Left ventricle myocardium inferior (tissue), 1 donor: Measurements from ENCODE around the gene ST14. TPM values are rescaled to one million over a fixed set of nuclear protein-coding genes. Genes with fewer than 3 reads are reported as not detected.

Experiments used
- DNase-seq: peaks from one replicate; pipeline ENCODE4 v3.0.0-alpha.2; 2020
- H3K27ac ChIP-seq: fragments of 200-600 bp; replicated peaks from 2 replicates; pipeline ENCODE4 v1.8.0; 2021
- H3K27me3 ChIP-seq: fragments of 200-600 bp; 2 replicates; pipeline ENCODE4 v1.8.0; 2021; ENCODE audit warnings: low read depth
- H3K36me3 ChIP-seq: fragments of 200-600 bp; 2 replicates; pipeline ENCODE4 v1.8.0; 2021
- H3K4me1 ChIP-seq: fragments of 200-600 bp; 2 replicates; pipeline ENCODE4 v1.8.0; 2021
- H3K4me3 ChIP-seq: fragments of 200-600 bp; 2 replicates; pipeline ENCODE4 v1.8.0; 2021; ENCODE audit warnings: mild to moderate bottlenecking, moderate library complexity
- H3K9me3 ChIP-seq: fragments of 200-600 bp; replicated peaks from 2 replicates; pipeline ENCODE4 v1.8.0; 2021
- intact Hi-C: fragments of 100-400 bp; cut with micrococcal nuclease; formaldehyde crosslinking; loops from one replicate; pipeline ENCODE4 v1.11.0; 2022
- long read RNA-seq: library from polyadenylated mRNA; unstranded; transcript quantifications from one replicate; pipeline ENCODE4 v2.0.0, GENCODE V29; 2021
- total RNA-seq: library from RNA; stranded (reverse); fragmentation: NEBNext Ultra II Directional; extraction: Animal tissue kit (Norgen Biotek cat#: 25700); gene quantifications from one replicate; pipeline ENCODE4 v1.2.1, GENCODE V29; 2021
- TF ChIP-seq, protein P1 (sequence below): fragments of 200-600 bp; IDR thresholded peaks from 2 replicates; pipeline ENCODE4 v1.8.0; 2021; ENCODE audit warnings: antibody characterized with exemption, mild to moderate bottlenecking, borderline replicate concordance
- donor health status: DM: no; HTN: yes; CAD: no; lungs with severe emphysema.

The ST14 gene
- 1.0 TPM for total RNA-seq
- long read RNA-seq, partial matches to known transcripts = 1 of 2 reads
- long read RNA-seq, other reads (novel, unspliced or antisense) = 1 of 2 reads

DNA sequence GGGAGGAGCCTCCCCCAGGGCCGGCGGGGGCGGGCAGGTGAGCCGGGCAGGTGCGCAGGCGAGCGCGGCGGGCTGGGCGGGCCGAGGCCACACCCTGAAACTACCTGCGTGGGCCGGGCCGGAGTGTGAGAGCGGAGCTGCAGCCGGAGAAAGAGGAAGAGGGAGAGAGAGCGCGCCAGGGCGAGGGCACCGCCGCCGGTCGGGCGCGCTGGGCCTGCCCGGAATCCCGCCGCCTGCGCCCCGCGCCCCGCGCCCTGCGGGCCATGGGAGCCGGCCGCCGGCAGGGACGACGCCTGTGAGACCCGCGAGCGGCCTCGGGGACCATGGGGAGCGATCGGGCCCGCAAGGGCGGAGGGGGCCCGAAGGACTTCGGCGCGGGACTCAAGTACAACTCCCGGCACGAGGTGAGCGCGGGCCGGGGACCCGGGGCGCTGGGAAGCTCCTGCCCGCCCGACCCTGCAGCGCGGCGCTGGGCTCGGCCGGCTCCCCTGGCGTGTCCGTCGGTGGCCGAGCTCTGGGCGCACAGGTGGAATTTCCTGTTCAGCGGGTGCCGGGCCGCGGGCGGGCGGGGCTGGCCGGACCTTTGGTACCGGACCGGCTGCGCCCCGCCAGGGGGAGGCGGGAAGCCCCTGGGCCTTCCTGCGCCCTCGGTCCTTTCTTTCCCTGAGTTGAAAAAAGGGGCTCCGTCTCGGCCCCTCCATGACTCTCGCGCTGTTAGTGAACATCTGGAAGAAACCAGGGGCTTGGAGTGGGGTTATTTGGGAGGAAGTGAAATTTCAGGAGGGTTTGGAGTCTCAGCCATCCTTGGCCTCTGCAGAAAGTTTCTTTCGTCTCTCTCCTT, at the start of gene ST14:
Gene ST14, plus strand, starts transcription at position 126 of the 841 bp plus-strand sequence. Its CDS starts 198 bp downstream, at position 324.
- no peak for DNase-seq
- H3K4me3 ChIP-seq = peak within 1 kb of the TSS; percentile 57
- no peak within 1 kb of the TSS for H3K27ac ChIP-seq
- no peaks in the 10 kb centered on the region for H3K36me3 ChIP-seq
- H3K9me3 ChIP-seq = no peaks in the 10 kb centered on the region
- TF ChIP-seq, protein P1, sequence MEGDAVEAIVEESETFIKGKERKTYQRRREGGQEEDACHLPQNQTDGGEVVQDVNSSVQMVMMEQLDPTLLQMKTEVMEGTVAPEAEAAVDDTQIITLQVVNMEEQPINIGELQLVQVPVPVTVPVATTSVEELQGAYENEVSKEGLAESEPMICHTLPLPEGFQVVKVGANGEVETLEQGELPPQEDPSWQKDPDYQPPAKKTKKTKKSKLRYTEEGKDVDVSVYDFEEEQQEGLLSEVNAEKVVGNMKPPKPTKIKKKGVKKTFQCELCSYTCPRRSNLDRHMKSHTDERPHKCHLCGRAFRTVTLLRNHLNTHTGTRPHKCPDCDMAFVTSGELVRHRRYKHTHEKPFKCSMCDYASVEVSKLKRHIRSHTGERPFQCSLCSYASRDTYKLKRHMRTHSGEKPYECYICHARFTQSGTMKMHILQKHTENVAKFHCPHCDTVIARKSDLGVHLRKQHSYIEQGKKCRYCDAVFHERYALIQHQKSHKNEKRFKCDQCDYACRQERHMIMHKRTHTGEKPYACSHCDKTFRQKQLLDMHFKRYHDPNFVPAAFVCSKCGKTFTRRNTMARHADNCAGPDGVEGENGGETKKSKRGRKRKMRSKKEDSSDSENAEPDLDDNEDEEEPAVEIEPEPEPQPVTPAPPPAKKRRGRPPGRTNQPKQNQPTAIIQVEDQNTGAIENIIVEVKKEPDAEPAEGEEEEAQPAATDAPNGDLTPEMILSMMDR = no peak
- intact Hi-C loops = no loop called here
- peaks cover 35% of the 10 kb centered on the region for H3K4me1 ChIP-seq
- H3K27me3 ChIP-seq = peaks cover 62% of the 10 kb centered on the region

DNA sequence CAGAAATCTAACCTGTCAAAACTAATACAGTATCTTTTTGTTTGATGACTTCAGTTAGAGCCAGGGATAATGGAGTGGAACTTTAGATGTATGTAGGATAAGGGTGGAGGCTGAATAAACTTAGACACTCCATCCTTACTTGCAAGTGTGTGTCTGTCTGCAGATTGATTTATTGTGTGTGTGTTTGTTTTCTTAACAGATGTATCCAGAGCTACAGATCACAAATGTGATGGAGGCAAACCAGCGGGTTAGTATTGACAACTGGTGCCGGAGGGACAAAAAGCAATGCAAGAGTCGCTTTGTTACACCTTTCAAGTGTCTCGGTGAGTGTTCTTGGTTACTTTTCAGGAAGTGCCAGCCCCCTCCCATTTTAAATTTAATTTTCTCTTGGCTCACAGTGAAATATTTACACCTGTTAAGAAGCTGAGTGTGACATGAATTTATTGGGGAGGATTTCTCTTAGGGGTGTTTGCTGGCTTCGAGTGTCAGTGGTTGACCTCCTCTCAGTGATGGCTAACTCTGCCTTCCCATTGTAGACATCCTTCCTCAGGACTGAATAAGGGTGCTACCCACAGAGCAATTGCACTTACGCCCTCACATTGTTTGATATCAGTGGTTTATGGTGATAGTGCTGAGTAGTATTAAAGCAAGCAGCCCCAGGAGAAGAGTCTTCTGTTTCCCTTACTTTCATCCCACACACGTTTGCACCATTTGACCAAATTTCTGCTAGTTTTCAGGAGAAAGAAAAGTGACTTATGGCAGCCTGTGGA, 49.1 kb upstream of the ST14 start:
- no peak overlapping the region for H3K27ac ChIP-seq
- H3K27me3 ChIP-seq = no peaks in the 10 kb centered on the region
- peaks cover 28% of the 10 kb centered on the region for H3K36me3 ChIP-seq
- intact Hi-C loops = no loop called here
- no peaks in the 10 kb centered on the region for H3K9me3 ChIP-seq
- H3K4me1 ChIP-seq = peaks cover 19% of the 10 kb centered on the region
- H3K4me3 ChIP-seq = no peak overlapping the region
- TF ChIP-seq, protein P1 = no peak
- no peak for DNase-seq

DNA sequence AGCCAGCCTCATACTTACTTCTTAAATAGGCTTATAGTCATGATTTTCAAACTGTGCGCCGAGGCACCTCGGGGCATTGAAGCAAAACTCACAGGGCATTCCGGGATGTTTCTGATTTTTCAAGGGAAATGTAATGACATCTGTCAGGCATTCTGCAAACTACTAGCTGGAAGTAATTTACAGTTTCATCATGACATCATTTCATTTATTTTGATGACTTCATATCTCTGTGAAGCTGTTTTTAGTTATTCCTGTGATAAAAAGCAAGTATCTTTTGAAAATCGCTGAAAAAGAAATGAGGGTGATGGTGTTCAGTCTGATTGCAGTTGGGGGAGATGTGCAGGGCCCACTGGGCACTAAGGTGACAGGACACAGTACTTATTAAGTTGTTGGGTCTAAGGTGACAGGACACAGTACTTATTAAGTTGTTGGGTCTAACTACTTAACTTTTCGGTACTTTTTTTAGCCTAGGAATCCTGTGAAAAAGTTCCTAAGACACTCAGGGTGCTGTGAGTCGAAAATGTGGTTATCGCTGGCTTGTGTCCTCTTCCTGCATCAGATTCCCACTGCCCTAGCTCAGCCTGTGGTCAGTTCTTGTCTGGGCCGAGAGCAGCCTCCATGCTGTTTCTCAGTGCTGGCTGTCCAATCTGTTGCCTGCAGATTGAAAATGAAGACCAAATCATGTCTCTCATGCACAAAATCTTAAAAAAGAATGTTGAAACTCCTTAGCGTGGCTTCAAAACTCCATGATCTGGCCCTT, 47.3 kb upstream of the ST14 start:
- H3K4me1 ChIP-seq = peaks cover 19% of the 10 kb centered on the region
- DNase-seq = no peak
- H3K4me3 ChIP-seq = no peak overlapping the region
- no peaks in the 10 kb centered on the region for H3K9me3 ChIP-seq
- TF ChIP-seq, protein P1 = no peak
- intact Hi-C loops = no loop called here
- no peak overlapping the region for H3K27ac ChIP-seq
- H3K36me3 ChIP-seq = peaks cover 28% of the 10 kb centered on the region
- no peaks in the 10 kb centered on the region for H3K27me3 ChIP-seq

DNA sequence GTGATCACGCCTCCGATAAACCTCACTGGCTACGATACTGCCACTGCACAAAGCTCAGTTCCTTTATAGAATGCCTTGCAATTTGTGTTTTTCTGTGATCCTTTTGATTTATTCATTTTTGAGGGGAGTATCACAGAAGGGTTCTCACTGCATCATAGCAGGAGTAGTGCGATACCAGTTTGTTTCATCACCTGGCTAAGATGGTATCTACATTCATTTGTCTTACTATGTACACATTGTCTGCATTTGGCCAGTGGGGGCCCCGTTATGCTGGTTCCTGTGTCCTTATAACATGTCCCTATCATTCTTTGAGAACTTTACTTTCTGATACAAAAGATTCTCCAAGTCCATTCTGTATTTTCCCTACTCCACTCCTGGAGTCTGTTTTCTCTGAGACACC, 45.3 kb upstream of the ST14 start:
- peaks cover 28% of the 10 kb centered on the region for H3K36me3 ChIP-seq
- H3K4me3 ChIP-seq = no peak overlapping the region
- DNase-seq = no peak
- peaks cover 31% of the 10 kb centered on the region for H3K4me1 ChIP-seq
- intact Hi-C loops = no loop called here
- TF ChIP-seq, protein P1 = no peak
- no peaks in the 10 kb centered on the region for H3K9me3 ChIP-seq
- no peaks in the 10 kb centered on the region for H3K27me3 ChIP-seq
- H3K27ac ChIP-seq = no peak overlapping the region

DNA sequence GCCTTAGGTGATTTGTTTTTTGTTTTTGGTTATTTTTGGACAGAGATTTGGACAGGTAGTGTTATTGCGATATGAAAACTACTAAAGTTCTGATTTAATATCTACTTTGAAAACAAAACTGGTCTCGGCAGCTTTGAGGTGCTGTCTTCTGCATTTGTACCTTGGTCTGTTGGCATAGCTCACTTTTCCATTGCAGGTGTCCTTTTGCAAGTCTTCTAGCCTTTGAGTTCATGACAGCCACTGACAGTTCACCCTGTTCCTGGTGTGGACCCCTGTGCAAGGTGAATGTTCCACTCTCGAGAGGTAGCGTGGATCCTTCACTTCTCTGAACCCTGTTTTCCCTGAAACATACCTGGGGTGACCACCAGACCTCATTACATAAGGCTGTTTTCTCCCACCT, 44.9 kb upstream of the ST14 start:
- no peak overlapping the region for H3K4me3 ChIP-seq
- H3K27me3 ChIP-seq = no peaks in the 10 kb centered on the region
- intact Hi-C loops = no loop called here
- DNase-seq = no peak
- peaks cover 27% of the 10 kb centered on the region for H3K36me3 ChIP-seq
- H3K27ac ChIP-seq = no peak overlapping the region
- peaks cover 33% of the 10 kb centered on the region for H3K4me1 ChIP-seq
- H3K9me3 ChIP-seq = no peaks in the 10 kb centered on the region
- TF ChIP-seq, protein P1 = no peak
